Kidney (tissue), 14 donors: Measurements from ENCODE around the gene DIPK1A. TPM values are rescaled to one million over a fixed set of nuclear protein-coding genes. Genes with fewer than 3 reads are reported as not detected.
"Not testable (repeated sequence)": the region's sequence is repeated elsewhere in the genome, so short reads cannot be mapped to it uniquely, and the experiment has no call there.

Experiments
- DNase-seq, 5 donors: peaks; one replicate each; pipeline ENCODE4 v3.0.0-alpha.2; 2013 to 2020
- FAIRE-seq: peaks from 2 replicates; lab custom pipeline; 2012; peaks lifted over from hg19 to GRCh38; lab: Jason Lieb, UNC
- H3K27ac ChIP-seq, 2 donors: one replicate each; pipeline ENCODE4 v1.7.0; 2013; ENCODE audit warnings: low read depth in 2 of 2, low read length in 2 of 2, inconsistent platforms in 1 of 2
- H3K27me3 ChIP-seq: one replicate; pipeline ENCODE4 v1.7.1; 2013; ENCODE audit warnings: low read length, inconsistent platforms; ENCODE audit not compliant: control insufficient read depth, insufficient read depth
- H3K36me3 ChIP-seq, 3 donors: one replicate each; pipeline versions ENCODE4 v1.7.0 to v1.7.1; 2013; ENCODE audit warnings: low read length in 3 of 3, control low read depth in 1 of 3, inconsistent platforms in 1 of 3; ENCODE audit not compliant: insufficient read depth in 3 of 3, control insufficient read depth in 2 of 3
- H3K4me1 ChIP-seq, 3 donors: one replicate each; pipeline versions ENCODE4 v1.7.0 to v1.7.1; 2013; ENCODE audit warnings: low read length in 3 of 3, inconsistent platforms in 1 of 3, low read depth in 1 of 3; ENCODE audit not compliant: control insufficient read depth in 2 of 3, insufficient read depth in 2 of 3
- H3K4me3 ChIP-seq, 3 donors: one replicate each; pipeline versions ENCODE4 v1.7.0 to v1.8.1; 2013; ENCODE audit warnings: low read length in 3 of 3, control low read depth in 1 of 3, inconsistent platforms in 1 of 3
- H3K9ac ChIP-seq, 3 donors: one replicate each; pipeline versions ENCODE4 v1.7.0 to v1.7.1; 2013; ENCODE audit warnings: low read length in 3 of 3, control low read depth in 1 of 3, inconsistent platforms in 1 of 3
- H3K9me3 ChIP-seq, 3 donors: one replicate each; pipeline versions ENCODE4 v1.7.0 to v1.7.1; 2013; ENCODE audit warnings: low read length in 3 of 3, control low read depth in 1 of 3, inconsistent platforms in 1 of 3; ENCODE audit not compliant: control insufficient read depth in 2 of 3, insufficient read depth in 1 of 3
- intact Hi-C: fragments of 100-400 bp; cut with DNase I; formaldehyde crosslinking; loops from one replicate; pipeline ENCODE4 v1.11.1; 2022
- polyA plus RNA-seq: library from polyadenylated mRNA; stranded (reverse); fragments of 350-450 nt; fragmentation: Illumina TruSeq; extraction: RNeasy Lipid Tissue Mini Kit (QIAGEN cat#74804); gene quantifications from one replicate; pipeline ENCODE4 v1.2.3, GENCODE V29; 2014; ENCODE audit warnings: low read depth, low replicate concordance; ENCODE audit not compliant: insufficient read depth
- total RNA-seq: library from RNA; stranded (reverse); fragmentation: NEBNext Ultra II Directional; extraction: Animal tissue kit (Norgen Biotek cat#: 25700); gene quantifications from one replicate; pipeline ENCODE4 v1.2.1, GENCODE V29; 2021
- TF ChIP-seq, protein P1 (sequence below): IDR thresholded peaks from 3 replicates; pipeline ENCODE4 v1.5.1; 2012; ENCODE audit warnings: mild to moderate bottlenecking, moderate library complexity, borderline replicate concordance; ENCODE audit not compliant: insufficient read depth; ENCODE audit errors: extremely low read depth
- donor health status: control.
- donor health status: control.
- donor health status: control.
- donor health status: control.
- donor health status: control.
- donor health status: DM: yes; HTN: yes; CAD: no.
- donor health status: Normal renal cell carcinoma (clear cell type).

Gene DIPK1A
- total and polyA plus RNA-seq, 2 donors from 2014 or later, result 4.0 to 6.1 TPM

GRCh38 chr1:92899780-92900179 lies 61.5 kb downstream of the DIPK1A start:
- TF ChIP-seq, protein P1, sequence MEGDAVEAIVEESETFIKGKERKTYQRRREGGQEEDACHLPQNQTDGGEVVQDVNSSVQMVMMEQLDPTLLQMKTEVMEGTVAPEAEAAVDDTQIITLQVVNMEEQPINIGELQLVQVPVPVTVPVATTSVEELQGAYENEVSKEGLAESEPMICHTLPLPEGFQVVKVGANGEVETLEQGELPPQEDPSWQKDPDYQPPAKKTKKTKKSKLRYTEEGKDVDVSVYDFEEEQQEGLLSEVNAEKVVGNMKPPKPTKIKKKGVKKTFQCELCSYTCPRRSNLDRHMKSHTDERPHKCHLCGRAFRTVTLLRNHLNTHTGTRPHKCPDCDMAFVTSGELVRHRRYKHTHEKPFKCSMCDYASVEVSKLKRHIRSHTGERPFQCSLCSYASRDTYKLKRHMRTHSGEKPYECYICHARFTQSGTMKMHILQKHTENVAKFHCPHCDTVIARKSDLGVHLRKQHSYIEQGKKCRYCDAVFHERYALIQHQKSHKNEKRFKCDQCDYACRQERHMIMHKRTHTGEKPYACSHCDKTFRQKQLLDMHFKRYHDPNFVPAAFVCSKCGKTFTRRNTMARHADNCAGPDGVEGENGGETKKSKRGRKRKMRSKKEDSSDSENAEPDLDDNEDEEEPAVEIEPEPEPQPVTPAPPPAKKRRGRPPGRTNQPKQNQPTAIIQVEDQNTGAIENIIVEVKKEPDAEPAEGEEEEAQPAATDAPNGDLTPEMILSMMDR, result no peak
- Histone ChIP-seq H3K4me3 (no peak overlapping the region), H3K36me3 (no peaks in the 10 kb centered on the region), H3K27ac (no peak overlapping the region), H3K9ac (no peak overlapping the region), H3K4me1 (no peaks in the 10 kb centered on the region), H3K9me3 (no peaks in the 10 kb centered on the region), H3K27me3 (no peaks in the 10 kb centered on the region)
- no peak for FAIRE-seq
- intact Hi-C loops, result no loop called here
- DNase-seq, result no peak

DNA sequence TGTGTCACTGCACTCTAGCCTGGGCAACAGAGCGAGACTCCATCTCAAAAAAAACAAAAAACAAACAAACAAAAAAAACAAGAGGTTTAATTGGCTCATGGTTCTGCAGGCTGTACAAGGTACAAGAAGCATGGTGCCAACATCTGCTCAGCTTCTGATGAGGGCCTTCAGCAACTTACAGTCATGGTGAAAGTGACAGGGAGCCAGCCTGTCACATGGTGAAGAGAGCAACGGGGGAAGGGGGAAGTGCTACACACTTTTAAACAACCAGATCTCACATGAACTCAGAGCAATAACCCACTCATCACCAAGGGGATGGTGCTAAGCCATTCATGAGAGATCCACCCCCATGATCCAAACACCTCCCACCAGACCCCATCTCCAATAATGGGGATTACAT lies 63.2 kb downstream of the DIPK1A start:
- intact Hi-C loops, FAIRE-seq, H3K27ac ChIP-seq, H3K27me3 ChIP-seq, H3K4me1 ChIP-seq, H3K9ac ChIP-seq, DNase-seq, H3K36me3 ChIP-seq, H3K4me3 ChIP-seq, H3K9me3 ChIP-seq: not testable (repeated sequence)

DNA sequence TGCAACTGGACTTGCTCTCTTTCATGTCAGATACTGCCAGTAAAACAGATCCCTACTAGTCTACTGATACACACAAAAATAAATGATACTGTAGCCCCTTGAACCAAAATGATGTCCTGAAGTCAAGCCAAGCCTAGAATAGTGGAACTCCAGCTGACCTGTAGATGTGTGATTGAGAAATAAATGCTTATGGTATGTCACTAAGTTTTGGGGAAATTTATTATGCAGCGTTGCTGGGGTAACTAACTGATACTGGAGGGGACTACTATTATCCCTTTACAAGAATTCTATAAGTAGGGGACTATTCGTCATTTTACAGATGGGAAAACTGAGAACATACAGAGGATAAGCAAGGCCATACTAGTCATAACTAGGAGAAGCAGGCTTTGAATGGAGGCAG lies 73.8 kb downstream of the DIPK1A start:
- no peak for FAIRE-seq

DNA sequence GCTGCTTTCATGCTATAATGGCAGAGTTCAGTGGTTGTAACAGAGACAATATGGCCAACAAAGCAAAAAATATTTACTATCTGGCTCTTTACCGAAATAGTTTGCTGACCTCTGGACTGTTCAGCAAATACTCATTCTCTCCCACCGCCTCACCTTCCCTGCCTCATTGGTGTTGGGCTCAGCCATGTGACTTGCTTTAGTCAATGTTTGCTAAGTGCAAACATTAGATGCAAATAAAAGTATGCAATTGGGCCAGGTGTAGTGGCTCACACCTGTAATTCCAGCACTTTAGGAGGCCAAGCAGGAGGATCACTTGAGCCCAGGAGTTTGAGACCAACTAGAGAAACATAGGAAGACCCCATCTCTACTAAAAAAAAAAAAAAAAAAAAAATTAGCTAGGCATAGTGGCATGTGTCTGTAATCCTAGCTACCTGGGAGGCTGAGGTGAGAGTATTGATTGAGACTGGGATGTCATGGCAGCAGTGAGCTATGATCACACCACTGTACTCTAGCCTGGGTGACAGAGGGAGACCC lies 74.3 kb downstream of the DIPK1A start:
- DNase-seq, result no peak

More for the DNA sequence above, 73.8 kb downstream of the DIPK1A start:
- no peaks in the 10 kb centered on the region for H3K4me1 ChIP-seq
- intact Hi-C loops, result no loop called here
- H3K9ac ChIP-seq, result no peak overlapping the region
- DNase-seq, result no peak
- no peak overlapping the region for H3K4me3 ChIP-seq
- no peak overlapping the region for H3K27ac ChIP-seq
- H3K36me3 ChIP-seq, result no peaks in the 10 kb centered on the region
- TF ChIP-seq, protein P1, result no peak
- H3K27me3 ChIP-seq, result no peaks in the 10 kb centered on the region
- H3K9me3 ChIP-seq, result peaks cover 0 to 8% (median 0%) of the 10 kb centered on the region in 3 donors

More for the DNA sequence above, 74.3 kb downstream of the DIPK1A start:
- no peak overlapping the region for H3K9ac ChIP-seq
- no peaks in the 10 kb centered on the region for H3K4me1 ChIP-seq
- intact Hi-C loops, result no loop called here
- no peaks in the 10 kb centered on the region for H3K27me3 ChIP-seq
- H3K36me3 ChIP-seq, result no peaks in the 10 kb centered on the region
- TF ChIP-seq, protein P1, result no peak
- FAIRE-seq, result no peak
- no peak overlapping the region for H3K4me3 ChIP-seq
- H3K9me3 ChIP-seq, result peaks cover 0 to 8% (median 0%) of the 10 kb centered on the region in 3 donors
- H3K27ac ChIP-seq, result no peak overlapping the region
